H1 (cell line): Measurements from ENCODE around the gene LAMC1. TPM values are rescaled to one million over a fixed set of nuclear protein-coding genes. Genes with fewer than 3 reads are reported as not detected.

Experiments
- CTCF ChIA-PET: fragments of 300-600 bp; sonication (Branson Sonifier 250); formaldehyde crosslinking; loops from one replicate; lab custom pipeline; 2021; ENCODE audit not compliant: partially characterized antibody; lab: Charles Lee
- POLR2A ChIA-PET: fragments of 300-600 bp; sonication (Branson Sonifier 250); formaldehyde crosslinking; loops from one replicate; lab custom pipeline; 2021; ENCODE audit warnings: inconsistent platforms; ENCODE audit not compliant: partially characterized antibody; lab: Charles Lee
- DNase-seq, 2 experiments: peaks; one replicate each; pipeline versions ENCODE4 v3.0.0 to v3.0.0-alpha.2; 2010 to 2022; ENCODE audit warnings: low spot score in 2 of 2, low read depth in 1 of 2, mixed read lengths in 1 of 2
- FAIRE-seq: peaks from 2 replicates; lab custom pipeline; 2011; peaks lifted over from hg19 to GRCh38; lab: Jason Lieb, UNC
- H2AFZ ChIP-seq: 2 replicates; pipeline ENCODE4 v1.8.1; 2012; ENCODE audit warnings: low read length, inconsistent platforms
- H2AK5ac ChIP-seq: 2 replicates; pipeline ENCODE4 v1.6.1; 2013; ENCODE audit warnings: low read depth, low read length
- H2BK120ac ChIP-seq: replicated peaks from 2 replicates; pipeline ENCODE3; 2013; ENCODE audit warnings: low read depth, low read length, inconsistent platforms
- H2BK12ac ChIP-seq: 2 replicates; pipeline ENCODE4 v1.6.1; 2013; ENCODE audit warnings: low read depth, low read length
- H2BK15ac ChIP-seq: 2 replicates; pipeline ENCODE4 v1.6.1; 2013; ENCODE audit warnings: low read length
- H2BK20ac ChIP-seq: 2 replicates; pipeline ENCODE4 v1.6.1; 2013; ENCODE audit warnings: low read length
- H2BK5ac ChIP-seq: 2 replicates; pipeline ENCODE4 v1.6.1; 2013; ENCODE audit warnings: low read depth, low read length
- H3K14ac ChIP-seq: 2 replicates; pipeline ENCODE4 v1.6.1; 2013; ENCODE audit warnings: inconsistent platforms; ENCODE audit not compliant: insufficient read length
- H3K18ac ChIP-seq: 2 replicates; pipeline ENCODE4 v1.6.1; 2013; ENCODE audit warnings: low read length; ENCODE audit errors: extremely low read depth
- H3K23ac ChIP-seq: 2 replicates; pipeline ENCODE4 v1.6.1; 2013; ENCODE audit warnings: inconsistent platforms; ENCODE audit not compliant: insufficient read length
- H3K23me2 ChIP-seq: 2 replicates; pipeline ENCODE4 v1.6.1; 2013; ENCODE audit warnings: low read depth, low read length
- H3K27ac ChIP-seq: 2 replicates; pipeline ENCODE4 v1.6.1; 2011; ENCODE audit warnings: low read depth, low read length, inconsistent platforms
- H3K27me3 ChIP-seq, 4 experiments: replicated peaks in 1 of 4; 1 replicate in 1 of 4; 2 replicates in 3 of 4; pipeline versions ENCODE4 v1.6.1 to v1.8.1; 2011 to 2013; ENCODE audit warnings: low read length in 3 of 4, mild to moderate bottlenecking in 3 of 4, inconsistent platforms in 2 of 4, mixed read lengths in 2 of 4, moderate library complexity in 1 of 4; ENCODE audit not compliant: control insufficient read depth in 3 of 4, insufficient read depth in 3 of 4; ENCODE audit errors: extremely low read depth in 1 of 4
- H3K36me3 ChIP-seq, 4 experiments: 2 replicates each; pipeline versions ENCODE4 v1.6.1 to v1.8.1; 2011 to 2013; ENCODE audit warnings: mild to moderate bottlenecking in 4 of 4, low read length in 3 of 4, moderate library complexity in 2 of 4, control low read depth in 1 of 4, inconsistent platforms in 1 of 4; ENCODE audit not compliant: insufficient read depth in 4 of 4, control insufficient read depth in 2 of 4
- H3K4ac ChIP-seq: replicated peaks from 2 replicates; pipeline ENCODE3; 2013; ENCODE audit warnings: low read length, low read depth, mixed read lengths, inconsistent platforms; ENCODE audit not compliant: insufficient read length
- H3K4me1 ChIP-seq, 4 experiments: replicated peaks in 1 of 4; 1 replicate in 1 of 4; 2 replicates in 3 of 4; pipeline versions ENCODE4 v1.6.1 to v1.8.1; 2011 to 2013; ENCODE audit warnings: low read length in 3 of 4, inconsistent platforms in 2 of 4, mixed read lengths in 1 of 4; ENCODE audit not compliant: insufficient read depth in 4 of 4, control insufficient read depth in 3 of 4
- H3K4me2 ChIP-seq, 2 experiments: 2 replicates each; pipeline versions ENCODE4 v1.6.1 to v1.8.1; 2011 to 2013; ENCODE audit warnings: low read depth in 2 of 2, low read length in 2 of 2, control low read depth in 1 of 2, inconsistent platforms in 1 of 2, mild to moderate bottlenecking in 1 of 2; ENCODE audit not compliant: insufficient read depth in 1 of 2
- H3K4me3 ChIP-seq, 4 experiments: fragments of 200-600, 300-600 bp in 1 of 4; sonication (generic), shearing (Covaris generic), sonication (Bioruptor Twin) in 1 of 4; 2 replicates each; pipeline versions ENCODE4 v1.5.1 to v1.8.1; 2011 to 2016; ENCODE audit warnings: low read length in 4 of 4, low read depth in 3 of 4, control low read depth in 2 of 4, inconsistent platforms in 2 of 4, mild to moderate bottlenecking in 2 of 4, mixed read lengths in 1 of 4, moderate library complexity in 1 of 4; ENCODE audit not compliant: insufficient read depth in 2 of 4; ENCODE audit errors: extremely low read depth in 1 of 4
- H3K56ac ChIP-seq: replicated peaks from 2 replicates; pipeline ENCODE3; 2013; ENCODE audit warnings: low read depth, mild to moderate bottlenecking, mixed read lengths, low read length, inconsistent platforms; ENCODE audit not compliant: insufficient read length
- H3K79me1 ChIP-seq: 2 replicates; pipeline ENCODE4 v1.6.1; 2013; ENCODE audit warnings: low read depth, low read length, control low read depth
- H3K79me2 ChIP-seq, 2 experiments: 2 replicates each; pipeline versions ENCODE4 v1.6.1 to v1.8.1; 2012 to 2013; ENCODE audit warnings: low read length in 2 of 2, mild to moderate bottlenecking in 2 of 2, inconsistent platforms in 1 of 2; ENCODE audit not compliant: insufficient read depth in 2 of 2, control insufficient read depth in 1 of 2
- H3K9ac ChIP-seq, 4 experiments: replicated peaks in 1 of 4; 1 replicate in 1 of 4; 2 replicates in 3 of 4; pipeline versions ENCODE4 v1.6.1 to v1.8.1; 2011 to 2013; ENCODE audit warnings: low read depth in 3 of 4, low read length in 3 of 4, control low read depth in 2 of 4, mild to moderate bottlenecking in 2 of 4, moderate library complexity in 2 of 4, inconsistent platforms in 1 of 4; ENCODE audit errors: extremely low read depth in 1 of 4
- H3K9me3 ChIP-seq, 2 experiments: 2 replicates each; pipeline versions ENCODE4 v1.6.1 to v1.8.1; 2012 to 2013; ENCODE audit warnings: mild to moderate bottlenecking in 2 of 2, moderate library complexity in 2 of 2, control low read depth in 1 of 2, inconsistent platforms in 1 of 2, low read depth in 1 of 2, low read length in 1 of 2, mixed read lengths in 1 of 2; ENCODE audit not compliant: insufficient read depth in 2 of 2
- H4K20me1 ChIP-seq, 2 experiments: replicated peaks in 1 of 2; 2 replicates each; pipeline versions ENCODE3 to v1.8.1; 2011 to 2013; ENCODE audit warnings: inconsistent platforms in 2 of 2, low read length in 2 of 2, mild to moderate bottlenecking in 1 of 2; ENCODE audit not compliant: insufficient read depth in 2 of 2, control insufficient read depth in 1 of 2
- H4K5ac ChIP-seq: 2 replicates; pipeline ENCODE4 v1.6.1; 2013; ENCODE audit warnings: low read length, low read depth, mixed read lengths, inconsistent platforms; ENCODE audit not compliant: insufficient read length
- H4K8ac ChIP-seq: 2 replicates; pipeline ENCODE4 v1.8.0; 2013; ENCODE audit warnings: mild to moderate bottlenecking, moderate library complexity, low read length, inconsistent platforms; ENCODE audit not compliant: insufficient read depth; ENCODE audit errors: extremely low read depth
- H4K91ac ChIP-seq: replicated peaks from 2 replicates; pipeline ENCODE3; 2013; ENCODE audit warnings: low read length, mixed read lengths, inconsistent platforms; ENCODE audit not compliant: insufficient read length
- BACH1 ChIP-seq: IDR thresholded peaks from 2 replicates; pipeline ENCODE4 v1.6.1; 2012; ENCODE audit warnings: low read length, improper control_type of control experiment
- BRCA1 ChIP-seq: IDR thresholded peaks from 2 replicates; pipeline ENCODE4 v1.6.1; 2012; ENCODE audit warnings: low read depth, low read length, improper control_type of control experiment
- CHD2 ChIP-seq: IDR thresholded peaks from 2 replicates; pipeline ENCODE4 v1.6.1; 2012; ENCODE audit warnings: low read length, improper control_type of control experiment
- CREB1 ChIP-seq: IDR thresholded peaks from 2 replicates; pipeline ENCODE4 v1.6.1; 2012; ENCODE audit warnings: inconsistent platforms
- NANOG ChIP-seq: IDR thresholded peaks from 2 replicates; pipeline ENCODE4 v1.6.1; 2011; ENCODE audit warnings: low read length, low read depth, mild to moderate bottlenecking, inconsistent platforms; ENCODE audit not compliant: insufficient read depth, poor library complexity, severe bottlenecking
- RBBP5 ChIP-seq: IDR thresholded peaks from 2 replicates; pipeline ENCODE4 v1.7.1; 2012; ENCODE audit warnings: low read depth, mild to moderate bottlenecking, inconsistent platforms, low read length, moderate library complexity, borderline replicate concordance
- RNF2 ChIP-seq: fragments of 200-900, 300-1000 bp; sonication (generic); IDR thresholded peaks from 2 replicates; pipeline ENCODE4 v1.7.1; 2016; ENCODE audit warnings: borderline replicate concordance, low read depth, mild to moderate bottlenecking, antibody characterized with exemption, low read length; ENCODE audit not compliant: poor library complexity, severe bottlenecking; ENCODE audit errors: missing control alignments
- SIRT6 ChIP-seq: IDR thresholded peaks from one replicate; pipeline ENCODE4 v1.7.1; 2012; ENCODE audit warnings: low read length, inconsistent platforms
- SUZ12 ChIP-seq: fragments of 200-600 bp; sonication (generic); IDR thresholded peaks from 2 replicates; pipeline ENCODE4 v1.6.1; 2012; ENCODE audit warnings: mild to moderate bottlenecking, inconsistent platforms, low read length, moderate library complexity, mixed read lengths
- YY1 ChIP-seq: IDR thresholded peaks from 2 replicates; pipeline ENCODE4 v1.6.1; 2011; ENCODE audit warnings: low read depth, mild to moderate bottlenecking, low read length
- WGBS, 2 experiments: shearing (Covaris generic) in 1 of 2; methylation state at CpG; one replicate each; pipeline versions ENCODE4 v1.1.6 to v1.1.7; 2013 to 2015; ENCODE audit warnings: low lambda C conversion rate in 2 of 2, mixed read lengths in 2 of 2, inconsistent platforms in 1 of 2, low coverage in 1 of 2, missing lambda C conversion rate in 1 of 2; ENCODE audit not compliant: insufficient replicate concordance in 2 of 2, insufficient coverage in 1 of 2, insufficient read length in 1 of 2; ENCODE audit errors: extremely low coverage in 1 of 2, missing lambda C conversion rate in 1 of 2; 5-methylcytosine and 5-hydroxymethylcytosine counted together
- polyA plus RNA-seq, 7 experiments: library from polyadenylated mRNA; depleted of rRNA in 3 of 7; stranded (reverse) in 5 of 7; unstranded in 2 of 7; fragments of >200 nt in 5 of 7; fragments of 200-250 nt in 2 of 7; gene quantifications; 1 replicate in 5 of 7; 2 replicates in 1 of 7; 4 replicates in 1 of 7; pipeline versions ENCODE4 v1.2.1 to v1.2.3, GENCODE V29; 2011 to 2013; ENCODE audit warnings: missing spikeins in 2 of 7, mixed read lengths in 2 of 7
- total RNA-seq: library from RNA; stranded (reverse); fragmentation: NEBNext Ultra II Directional; extraction: Animal tissue kit (Norgen Biotek cat#: 25700); gene quantifications from 2 replicates; pipeline ENCODE4 v1.2.1, GENCODE V29; 2021
- TF ChIP-seq, protein P1 (sequence below): IDR thresholded peaks from 2 replicates; pipeline ENCODE4 v1.6.1; 2012; ENCODE audit warnings: inconsistent platforms
- TF ChIP-seq, protein P2 (sequence below): IDR thresholded peaks from 2 replicates; pipeline ENCODE4 v1.6.1; 2011; ENCODE audit warnings: low read length, improper control_type of control experiment

The LAMC1 gene
- total and polyA plus RNA-seq, 2 of the 8 experiments (the other 6 are each of a cell fraction or from before 2014, with no cell fraction given): 47.6 to 90.3 TPM

DNA sequence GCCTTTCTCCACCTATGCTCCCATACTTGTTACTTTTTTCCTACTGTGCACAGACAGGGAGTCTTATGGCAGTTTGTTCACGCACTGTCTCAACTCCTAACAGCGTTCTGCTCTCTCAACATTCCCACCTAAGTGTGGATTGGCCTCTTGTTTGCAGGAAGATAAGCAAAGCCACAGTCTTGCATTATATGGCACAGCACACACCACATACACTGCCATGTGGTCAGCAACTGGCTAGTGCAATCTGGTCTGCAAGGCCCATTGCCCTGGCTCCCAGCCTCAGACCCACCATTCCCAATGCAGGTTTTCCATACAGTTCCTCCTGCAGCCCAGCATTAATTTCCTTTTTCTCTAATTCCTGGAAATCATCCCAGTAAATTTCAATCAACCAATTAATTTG, 124.5 kb downstream of the LAMC1 start:
- peak overlapping the region; percentile 70 for H3K4ac ChIP-seq
- no peaks in the 10 kb centered on the region for H3K79me1 ChIP-seq
- H3K4me1 ChIP-seq: no peaks in the 10 kb centered on the region
- no peak overlapping the region for H3K27ac ChIP-seq
- H3K9ac ChIP-seq: no peak overlapping the region
- H2AK5ac ChIP-seq: no peak overlapping the region
- no peak overlapping the region for H2AFZ ChIP-seq
- 0 out of 2 replicates have a peak overlapping the region, but pooled peaks have one; percentile 21 for H3K18ac ChIP-seq
- no peak overlapping the region for H2BK12ac ChIP-seq
- FAIRE-seq: no peak
- no peak overlapping the region for H3K4me2 ChIP-seq
- WGBS, 2 experiments: 83% methylated on average over 2 of the region's 2 CpGs; no CpG with 5 or more reads in 1 of the 2 experiments
- H4K8ac ChIP-seq: no peak overlapping the region
- H3K9me3 ChIP-seq: no peaks in the 10 kb centered on the region
- no peaks in the 10 kb centered on the region for H3K79me2 ChIP-seq
- no peak overlapping the region for H3K56ac ChIP-seq
- no peak overlapping the region for H2BK5ac ChIP-seq
- DNase-seq: no peak
- H3K23me2 ChIP-seq: peaks cover 5% of the 10 kb centered on the region; the same call in 1 of the 2 replicates
- H3K14ac ChIP-seq: no peak overlapping the region
- POLR2A ChIA-PET: no interaction called here
- H3K4me3 ChIP-seq: no peak overlapping the region
- no peak overlapping the region for H2BK120ac ChIP-seq
- H2BK15ac ChIP-seq: no peak overlapping the region
- CTCF ChIA-PET: no interaction called here
- H3K23ac ChIP-seq: no peak overlapping the region
- H4K5ac ChIP-seq: no peak overlapping the region
- H2BK20ac ChIP-seq: peak overlapping the region; percentile 15; the same call in 1 of the 2 replicates
- H4K91ac ChIP-seq: no peak overlapping the region
- no peaks in the 10 kb centered on the region for H3K27me3 ChIP-seq
- no peaks in the 10 kb centered on the region for H4K20me1 ChIP-seq
- H3K36me3 ChIP-seq: peaks cover 0 to 7% (median 2%) of the 10 kb centered on the region in 4 experiments; a peak in 4 of 8 replicates
- TF ChIP-seq NANOG: no peak
- TF ChIP-seq, protein P1, sequence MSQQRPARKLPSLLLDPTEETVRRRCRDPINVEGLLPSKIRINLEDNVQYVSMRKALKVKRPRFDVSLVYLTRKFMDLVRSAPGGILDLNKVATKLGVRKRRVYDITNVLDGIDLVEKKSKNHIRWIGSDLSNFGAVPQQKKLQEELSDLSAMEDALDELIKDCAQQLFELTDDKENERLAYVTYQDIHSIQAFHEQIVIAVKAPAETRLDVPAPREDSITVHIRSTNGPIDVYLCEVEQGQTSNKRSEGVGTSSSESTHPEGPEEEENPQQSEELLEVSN: no peak
- TF ChIP-seq BRCA1: no peak
- TF ChIP-seq CHD2: no peak
- no peak for TF ChIP-seq SIRT6
- TF ChIP-seq, protein P2, sequence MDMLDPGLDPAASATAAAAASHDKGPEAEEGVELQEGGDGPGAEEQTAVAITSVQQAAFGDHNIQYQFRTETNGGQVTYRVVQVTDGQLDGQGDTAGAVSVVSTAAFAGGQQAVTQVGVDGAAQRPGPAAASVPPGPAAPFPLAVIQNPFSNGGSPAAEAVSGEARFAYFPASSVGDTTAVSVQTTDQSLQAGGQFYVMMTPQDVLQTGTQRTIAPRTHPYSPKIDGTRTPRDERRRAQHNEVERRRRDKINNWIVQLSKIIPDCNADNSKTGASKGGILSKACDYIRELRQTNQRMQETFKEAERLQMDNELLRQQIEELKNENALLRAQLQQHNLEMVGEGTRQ: no peak
- TF ChIP-seq RBBP5: no peak
- no peak for TF ChIP-seq SUZ12
- no peak for TF ChIP-seq CREB1
- TF ChIP-seq YY1: no peak
- no peak for TF ChIP-seq BACH1
- no peak for TF ChIP-seq RNF2
